ENCODE measurements around the gene CEL. TPM values are rescaled to one million over a fixed set of nuclear protein-coding genes. Genes with fewer than 3 reads are reported as not detected.

The CEL gene
- total RNA-seq, 2 experiments from 2014 or later = 2.9 to 3.0 TPM

GRCh38 chr9:133063159-133063499, 1.3 kb downstream of the CEL start:
- TF ChIP-seq, protein P1, sequence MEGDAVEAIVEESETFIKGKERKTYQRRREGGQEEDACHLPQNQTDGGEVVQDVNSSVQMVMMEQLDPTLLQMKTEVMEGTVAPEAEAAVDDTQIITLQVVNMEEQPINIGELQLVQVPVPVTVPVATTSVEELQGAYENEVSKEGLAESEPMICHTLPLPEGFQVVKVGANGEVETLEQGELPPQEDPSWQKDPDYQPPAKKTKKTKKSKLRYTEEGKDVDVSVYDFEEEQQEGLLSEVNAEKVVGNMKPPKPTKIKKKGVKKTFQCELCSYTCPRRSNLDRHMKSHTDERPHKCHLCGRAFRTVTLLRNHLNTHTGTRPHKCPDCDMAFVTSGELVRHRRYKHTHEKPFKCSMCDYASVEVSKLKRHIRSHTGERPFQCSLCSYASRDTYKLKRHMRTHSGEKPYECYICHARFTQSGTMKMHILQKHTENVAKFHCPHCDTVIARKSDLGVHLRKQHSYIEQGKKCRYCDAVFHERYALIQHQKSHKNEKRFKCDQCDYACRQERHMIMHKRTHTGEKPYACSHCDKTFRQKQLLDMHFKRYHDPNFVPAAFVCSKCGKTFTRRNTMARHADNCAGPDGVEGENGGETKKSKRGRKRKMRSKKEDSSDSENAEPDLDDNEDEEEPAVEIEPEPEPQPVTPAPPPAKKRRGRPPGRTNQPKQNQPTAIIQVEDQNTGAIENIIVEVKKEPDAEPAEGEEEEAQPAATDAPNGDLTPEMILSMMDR (IDR thresholded peaks at IDR 0.05) = no peak
- POLR2A ChIA-PET = interaction anchor here (0.5 to 1.4 kb wide), 2 partner anchors 47 to 119 kb away, joined by 3 read pairs; partner anchors contain the start of gene TSC1

DNA sequence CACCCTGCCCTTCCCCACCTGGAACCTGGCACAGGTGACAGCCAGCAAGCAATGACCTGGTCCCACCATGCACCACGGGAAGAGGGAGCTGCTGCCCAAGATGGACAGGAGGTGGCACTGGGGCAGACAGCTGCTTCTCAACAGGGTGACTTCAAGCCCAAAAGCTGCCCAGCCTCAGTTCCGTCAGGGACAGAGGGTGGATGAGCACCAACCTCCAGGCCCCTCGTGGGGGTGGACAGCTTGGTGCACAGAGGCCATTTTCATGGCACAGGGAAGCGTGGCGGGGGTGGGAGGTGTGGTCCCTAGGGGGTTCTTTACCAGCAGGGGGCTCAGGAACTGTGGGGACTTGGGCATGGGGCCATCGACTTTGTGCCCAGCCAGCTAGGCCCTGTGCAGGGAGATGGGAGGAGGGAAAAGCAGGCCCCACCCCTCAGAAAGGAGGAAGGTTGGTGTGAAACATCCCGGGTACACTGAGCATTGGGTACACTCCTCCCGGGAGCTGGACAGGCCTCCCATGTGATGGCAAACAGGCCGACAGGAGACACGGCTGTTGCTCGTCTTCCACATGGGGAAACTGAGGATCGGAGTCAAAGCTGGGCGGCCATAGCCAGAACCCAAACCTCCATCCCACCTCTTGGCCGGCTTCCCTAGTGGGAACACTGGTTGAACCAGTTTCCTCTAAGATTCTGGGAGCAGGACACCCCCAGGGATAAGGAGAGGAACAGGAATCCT, 1.9 kb downstream of the CEL start:
- POLR2A ChIA-PET = interaction anchor here (0.5 to 1.4 kb wide), 3 partner anchors 13 to 119 kb away, joined by 3 read pairs; partner anchors contain the start of gene TSC1
- ATAC-seq (no peak), DNase-seq (no peak)
- no peaks in the 10 kb centered on the region for H3K27me3 Mint-ChIP-seq
- no peak overlapping the region for H3K27ac Mint-ChIP-seq
- intact Hi-C loops (cut with micrococcal nuclease) = no loop called here
- no peaks in the 10 kb centered on the region for H3K9me3 Mint-ChIP-seq
- no peak overlapping the region for H3K4me3 Mint-ChIP-seq
- H3K36me3 Mint-ChIP-seq (ENCODE audit: low read depth) = peaks cover 7% of the 10 kb centered on the region
- CTCF ChIA-PET = interaction anchor here (0.5 to 0.7 kb wide), 2 partner anchors 12 to 71 kb away, joined by 3 read pairs; no protein-coding TSS in a partner anchor
- TF ChIP-seq, protein P1 (IDR thresholded peaks at IDR 0.05) = no peak
- peaks cover 29% of the 10 kb centered on the region for H3K4me1 Mint-ChIP-seq (ENCODE audit: low read depth)

More at GRCh38 chr9:133063159-133063499, 1.3 kb downstream of the CEL start:
- CTCF ChIA-PET = interaction anchor here (0.5 kb wide), 1 partner anchor 72 kb away, joined by 3 read pairs; no protein-coding TSS in a partner anchor
- no peaks in the 10 kb centered on the region for H3K27me3 Mint-ChIP-seq
- no peak for DNase-seq
- H3K36me3 Mint-ChIP-seq (ENCODE audit: low read depth) = peaks cover 12% of the 10 kb centered on the region
- intact Hi-C loops (cut with micrococcal nuclease) = no loop called here
- H3K27ac Mint-ChIP-seq = no peak overlapping the region
- H3K9me3 Mint-ChIP-seq = no peaks in the 10 kb centered on the region
- no peak overlapping the region for H3K4me3 Mint-ChIP-seq
- no peak for ATAC-seq
- H3K4me1 Mint-ChIP-seq (ENCODE audit: low read depth) = peaks cover 34% of the 10 kb centered on the region

GRCh38 chr9:133064241-133065069, 2.7 kb downstream of the CEL start:
- ATAC-seq (no peak), DNase-seq (no peak)
- Mint-ChIP-seq H3K36me3 (ENCODE audit: low read depth) (no peaks in the 10 kb centered on the region), H3K4me1 (ENCODE audit: low read depth) (peaks cover 21% of the 10 kb centered on the region), H3K27ac (no peak overlapping the region), H3K9me3 (no peaks in the 10 kb centered on the region), H3K27me3 (no peaks in the 10 kb centered on the region), H3K4me3 (no peak overlapping the region)
- ChIA-PET CTCF (interaction anchor here (0.7 to 1.0 kb wide), 2 partner anchors 11 to 79 kb away, joined by 3 read pairs; no protein-coding TSS in a partner anchor), POLR2A (interaction anchor here (1.0 to 1.4 kb wide), 2 partner anchors 13 to 45 kb away, joined by 3 read pairs; no protein-coding TSS in a partner anchor)
- intact Hi-C loops (cut with micrococcal nuclease) = no loop called here
- TF ChIP-seq, protein P1 (IDR thresholded peaks at IDR 0.05) = no peak

GRCh38 chr9:133065070-133065388, 3.2 kb downstream of the CEL start:
- no peaks in the 10 kb centered on the region for H3K27me3 Mint-ChIP-seq
- H3K4me3 Mint-ChIP-seq = no peak overlapping the region
- ChIA-PET POLR2A (no interaction called here), CTCF (interaction anchor here (1.0 kb wide), 1 partner anchor 79 kb away, joined by 3 read pairs; no protein-coding TSS in a partner anchor)
- TF ChIP-seq, protein P1 (IDR thresholded peaks at IDR 0.05) = no peak
- peaks cover 17% of the 10 kb centered on the region for H3K4me1 Mint-ChIP-seq (ENCODE audit: low read depth)
- H3K36me3 Mint-ChIP-seq (ENCODE audit: low read depth) = no peaks in the 10 kb centered on the region
- DNase-seq (no peak), ATAC-seq (no peak)
- H3K27ac Mint-ChIP-seq = no peak overlapping the region
- H3K9me3 Mint-ChIP-seq = no peaks in the 10 kb centered on the region
- intact Hi-C loops (cut with micrococcal nuclease) = no loop called here

Measured in activated CD8-positive, alpha-beta T cell treated with anti-CD3 and anti-CD28 coated beads for 36 hours (primary cell).